ENCODE results near the gene SPON1.

SPON1 gene

GRCh38 chr11:14267861-14268635 lies 305.5 kb downstream of the SPON1 start:
- Histone ChIP-seq H3F3A (ENCODE audit: low read depth) (no peaks in the 10 kb centered on the region), H3K36me3 (ENCODE audit: insufficient read depth, low read length) (no peaks in the 10 kb centered on the region), H3K4me3 (ENCODE audit: low read length, poor library complexity, severe bottlenecking) (no peak overlapping the region), H2AFZ (ENCODE audit: low read length) (no peak overlapping the region), H3K27me3 (ENCODE audit: insufficient read depth, low read length, poor library complexity, severe bottlenecking) (peaks cover 91% of the 10 kb centered on the region), H3K9me2 (replicated peaks; ENCODE audit: low read depth, low read length) (no peaks in the 10 kb centered on the region), H3K79me2 (ENCODE audit: insufficient read depth, low read length) (no peaks in the 10 kb centered on the region), H3K4me1 (ENCODE audit: insufficient read depth, low read length, poor library complexity, severe bottlenecking) (peaks cover 13% of the 10 kb centered on the region), H3K9ac (ENCODE audit: low read depth, low read length, poor library complexity, severe bottlenecking) (no peak overlapping the region), H4K20me1 (ENCODE audit: insufficient read depth, low read length, poor library complexity, severe bottlenecking) (no peaks in the 10 kb centered on the region), H3K4me2 (ENCODE audit: low read depth, low read length, poor library complexity, severe bottlenecking) (no peak overlapping the region), H3K9me3 (ENCODE audit: insufficient read depth, low read depth, low read length) (no peaks in the 10 kb centered on the region)
- TF ChIP-seq, protein P1, sequence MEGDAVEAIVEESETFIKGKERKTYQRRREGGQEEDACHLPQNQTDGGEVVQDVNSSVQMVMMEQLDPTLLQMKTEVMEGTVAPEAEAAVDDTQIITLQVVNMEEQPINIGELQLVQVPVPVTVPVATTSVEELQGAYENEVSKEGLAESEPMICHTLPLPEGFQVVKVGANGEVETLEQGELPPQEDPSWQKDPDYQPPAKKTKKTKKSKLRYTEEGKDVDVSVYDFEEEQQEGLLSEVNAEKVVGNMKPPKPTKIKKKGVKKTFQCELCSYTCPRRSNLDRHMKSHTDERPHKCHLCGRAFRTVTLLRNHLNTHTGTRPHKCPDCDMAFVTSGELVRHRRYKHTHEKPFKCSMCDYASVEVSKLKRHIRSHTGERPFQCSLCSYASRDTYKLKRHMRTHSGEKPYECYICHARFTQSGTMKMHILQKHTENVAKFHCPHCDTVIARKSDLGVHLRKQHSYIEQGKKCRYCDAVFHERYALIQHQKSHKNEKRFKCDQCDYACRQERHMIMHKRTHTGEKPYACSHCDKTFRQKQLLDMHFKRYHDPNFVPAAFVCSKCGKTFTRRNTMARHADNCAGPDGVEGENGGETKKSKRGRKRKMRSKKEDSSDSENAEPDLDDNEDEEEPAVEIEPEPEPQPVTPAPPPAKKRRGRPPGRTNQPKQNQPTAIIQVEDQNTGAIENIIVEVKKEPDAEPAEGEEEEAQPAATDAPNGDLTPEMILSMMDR (conservative IDR thresholded peaks at IDR 0.05; ENCODE audit: low read length), result no peak
- TF ChIP-seq EZH2phosphoT487 (IDR thresholded peaks at IDR 0.05; ENCODE audit: borderline replicate concordance), result no peak

DNA sequence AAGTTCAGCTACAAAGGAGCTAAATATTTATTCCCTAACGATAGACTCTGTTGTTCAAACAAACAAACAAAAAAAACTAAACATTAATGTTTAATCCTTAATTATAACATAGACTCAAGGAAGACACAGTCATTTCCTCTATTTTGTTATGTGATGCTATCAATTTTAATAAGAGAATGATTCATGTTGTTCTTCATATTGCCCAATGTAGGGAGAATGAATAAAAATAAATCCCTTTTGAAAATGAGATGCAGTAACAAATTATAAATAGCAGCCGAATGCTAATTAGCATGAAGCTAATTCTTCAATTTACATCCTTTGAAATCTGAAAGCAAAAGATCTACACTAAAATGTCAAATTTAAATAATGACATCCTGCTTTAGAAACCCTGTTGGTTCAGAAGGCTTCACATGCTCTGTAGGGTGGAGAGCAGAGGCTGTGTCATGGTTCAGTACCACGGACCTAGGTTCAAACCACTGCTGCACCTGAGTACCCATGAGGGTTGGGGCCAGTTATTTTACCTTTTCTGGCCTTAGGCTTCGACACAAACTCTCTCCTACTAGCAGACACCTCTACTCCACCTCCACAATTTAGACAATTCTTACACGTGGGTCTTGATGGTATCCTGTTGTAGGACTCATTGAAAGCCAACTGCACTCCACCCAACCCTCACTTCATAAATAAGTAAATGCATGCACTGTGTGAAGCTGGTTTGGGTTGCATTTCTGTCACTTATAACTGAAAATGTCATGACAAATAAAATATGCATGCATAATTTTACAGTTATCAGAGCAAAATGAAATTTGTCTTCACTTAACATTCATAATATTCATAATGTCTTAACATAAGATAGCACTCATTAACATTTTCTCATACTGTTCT lies 307.4 kb downstream of the SPON1 start:
- H3K9me2 ChIP-seq (replicated peaks; ENCODE audit: low read depth, low read length), result no peaks in the 10 kb centered on the region
- H3K36me3 ChIP-seq (ENCODE audit: insufficient read depth, low read length), result no peaks in the 10 kb centered on the region
- no peaks in the 10 kb centered on the region for H3F3A ChIP-seq (ENCODE audit: low read depth)
- no peak overlapping the region for H3K4me2 ChIP-seq (ENCODE audit: low read depth, low read length, poor library complexity, severe bottlenecking)
- no peaks in the 10 kb centered on the region for H3K79me2 ChIP-seq (ENCODE audit: insufficient read depth, low read length)
- H4K20me1 ChIP-seq (ENCODE audit: insufficient read depth, low read length, poor library complexity, severe bottlenecking), result no peaks in the 10 kb centered on the region
- H3K27me3 ChIP-seq (ENCODE audit: insufficient read depth, low read length, poor library complexity, severe bottlenecking), result peaks cover 90% of the 10 kb centered on the region
- no peaks in the 10 kb centered on the region for H3K9me3 ChIP-seq (ENCODE audit: insufficient read depth, low read depth, low read length)
- no peak overlapping the region for H3K9ac ChIP-seq (ENCODE audit: low read depth, low read length, poor library complexity, severe bottlenecking)
- no peak overlapping the region for H2AFZ ChIP-seq (ENCODE audit: low read length)
- H3K4me3 ChIP-seq (ENCODE audit: low read length, poor library complexity, severe bottlenecking), result no peak overlapping the region
- TF ChIP-seq, protein P1 (conservative IDR thresholded peaks at IDR 0.05; ENCODE audit: low read length), result no peak
- TF ChIP-seq EZH2phosphoT487 (IDR thresholded peaks at IDR 0.05; ENCODE audit: borderline replicate concordance), result no peak
- H3K4me1 ChIP-seq (ENCODE audit: insufficient read depth, low read length, poor library complexity, severe bottlenecking), result peaks cover 13% of the 10 kb centered on the region

GRCh38 chr11:14270690-14271542 lies 308.4 kb downstream of the SPON1 start:
- Histone ChIP-seq H3K4me1 (ENCODE audit: insufficient read depth, low read length, poor library complexity, severe bottlenecking) (peaks cover 13% of the 10 kb centered on the region), H3K27me3 (ENCODE audit: insufficient read depth, low read length, poor library complexity, severe bottlenecking) (peaks cover 90% of the 10 kb centered on the region), H3K9me3 (ENCODE audit: insufficient read depth, low read depth, low read length) (no peaks in the 10 kb centered on the region), H3K36me3 (ENCODE audit: insufficient read depth, low read length) (no peaks in the 10 kb centered on the region), H3K4me3 (ENCODE audit: low read length, poor library complexity, severe bottlenecking) (no peak overlapping the region), H3F3A (ENCODE audit: low read depth) (no peaks in the 10 kb centered on the region), H3K4me2 (ENCODE audit: low read depth, low read length, poor library complexity, severe bottlenecking) (peak overlapping the region; percentile 23), H2AFZ (ENCODE audit: low read length) (no peak overlapping the region), H4K20me1 (ENCODE audit: insufficient read depth, low read length, poor library complexity, severe bottlenecking) (no peaks in the 10 kb centered on the region), H3K79me2 (ENCODE audit: insufficient read depth, low read length) (no peaks in the 10 kb centered on the region), H3K9me2 (replicated peaks; ENCODE audit: low read depth, low read length) (no peaks in the 10 kb centered on the region), H3K9ac (ENCODE audit: low read depth, low read length, poor library complexity, severe bottlenecking) (no peak overlapping the region)
- TF ChIP-seq EZH2phosphoT487 (IDR thresholded peaks at IDR 0.05; ENCODE audit: borderline replicate concordance), result peak; percentile 93
- TF ChIP-seq, protein P1 (conservative IDR thresholded peaks at IDR 0.05; ENCODE audit: low read length), result no peak

Data from Loucy (cell line).